ACC112 (cell line): ENCODE results near the gene PRKAG2.
"Not testable (repeated sequence)": the region's sequence is repeated elsewhere in the genome, so short reads cannot be mapped to it uniquely, and the experiment has no call there.

Source experiments
- H2AFZ ChIP-seq: fragments of 200-600 bp; sonication (generic); one replicate; pipeline ENCODE4 v1.6.0; 2017; ENCODE audit warnings: antibody characterized with exemption, low read length; ENCODE audit not compliant: unreplicated experiment
- H3K27ac ChIP-seq: fragments of 200-600 bp; sonication (generic); 2 replicates; pipeline ENCODE4 v1.5.1; 2014; ENCODE audit warnings: low read depth, mild to moderate bottlenecking, antibody characterized with exemption, low read length, moderate library complexity
- H3K27me3 ChIP-seq: fragments of 200-600 bp; sonication (generic); 2 replicates; pipeline ENCODE4 v1.6.1; 2014; ENCODE audit warnings: mild to moderate bottlenecking, antibody characterized with exemption, low read length, moderate library complexity, mixed read lengths; ENCODE audit not compliant: insufficient read depth
- H3K36me3 ChIP-seq: fragments of 200-600 bp; sonication (generic); 2 replicates; pipeline ENCODE4 v1.6.1; 2016; ENCODE audit warnings: mild to moderate bottlenecking, antibody characterized with exemption, low read length, moderate library complexity, mixed read lengths; ENCODE audit not compliant: insufficient read depth
- H3K4me1 ChIP-seq: fragments of 200-600 bp; sonication (generic); one replicate; pipeline ENCODE4 v1.6.1; 2016; ENCODE audit warnings: low read length, mixed read lengths; ENCODE audit not compliant: insufficient read depth, unreplicated experiment, control insufficient read depth
- H3K4me3 ChIP-seq: fragments of 200-600 bp; sonication (generic); 2 replicates; pipeline ENCODE4 v1.5.1; 2014; ENCODE audit warnings: mild to moderate bottlenecking, low read depth, low read length
- H3K79me2 ChIP-seq: fragments of 200-600 bp; sonication (generic); one replicate; pipeline ENCODE4 v1.6.0; 2016; ENCODE audit warnings: low read length; ENCODE audit not compliant: control insufficient read depth, unreplicated experiment, insufficient read depth

The PRKAG2 gene

DNA sequence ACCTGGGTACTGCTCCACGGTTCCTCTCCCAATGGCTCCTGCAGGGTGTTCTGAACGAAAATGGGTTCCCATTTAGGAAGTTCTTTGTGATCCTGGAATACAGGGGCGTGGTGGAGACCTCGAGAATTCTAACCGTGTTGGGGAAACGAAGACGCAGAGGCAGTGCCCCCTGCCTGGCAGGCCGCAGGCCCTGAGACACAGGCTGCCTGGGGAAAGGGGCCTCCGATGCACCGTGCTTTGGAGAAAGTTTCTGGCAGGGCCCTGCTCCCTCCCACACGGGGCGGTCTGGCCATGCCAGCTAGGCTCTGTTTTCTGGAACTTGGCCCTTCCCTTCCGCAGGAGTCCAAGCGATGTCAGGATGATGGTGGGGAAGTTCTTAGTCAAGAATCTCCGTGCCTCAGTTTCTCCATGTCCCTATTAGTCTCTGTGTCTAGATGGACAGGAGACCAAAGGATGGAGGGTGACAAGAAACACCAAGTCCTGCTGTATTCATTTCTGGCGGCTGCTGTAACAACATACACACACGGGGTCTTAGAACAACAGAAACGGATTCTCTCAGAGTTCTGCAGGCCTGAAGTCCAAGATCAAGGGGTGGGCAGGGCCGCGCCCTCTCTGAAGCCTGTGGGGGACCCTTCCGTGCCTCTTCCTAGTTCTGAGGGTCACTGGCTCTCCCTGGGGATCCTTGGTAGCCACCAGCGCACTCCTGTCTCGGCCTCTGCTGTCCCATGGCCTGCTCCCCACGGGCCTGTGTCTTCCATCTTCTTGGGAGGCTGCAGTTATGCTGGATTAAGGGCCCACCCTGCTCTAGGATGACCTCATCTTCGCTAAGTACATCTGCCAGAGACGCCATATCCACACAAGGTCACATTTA lies 27.7 kb downstream of the PRKAG2 start:
- Histone ChIP-seq H3K4me1 (peaks cover 7% of the 10 kb centered on the region), H3K27me3 (0 out of 2 replicates have a peak, but pooled peaks cover 3% of the 10 kb centered on the region), H3K27ac (no peak overlapping the region), H3K4me3 (no peak overlapping the region), H3K36me3 (no peaks in the 10 kb centered on the region), H2AFZ (no peak overlapping the region), H3K79me2 (no peaks in the 10 kb centered on the region)

DNA sequence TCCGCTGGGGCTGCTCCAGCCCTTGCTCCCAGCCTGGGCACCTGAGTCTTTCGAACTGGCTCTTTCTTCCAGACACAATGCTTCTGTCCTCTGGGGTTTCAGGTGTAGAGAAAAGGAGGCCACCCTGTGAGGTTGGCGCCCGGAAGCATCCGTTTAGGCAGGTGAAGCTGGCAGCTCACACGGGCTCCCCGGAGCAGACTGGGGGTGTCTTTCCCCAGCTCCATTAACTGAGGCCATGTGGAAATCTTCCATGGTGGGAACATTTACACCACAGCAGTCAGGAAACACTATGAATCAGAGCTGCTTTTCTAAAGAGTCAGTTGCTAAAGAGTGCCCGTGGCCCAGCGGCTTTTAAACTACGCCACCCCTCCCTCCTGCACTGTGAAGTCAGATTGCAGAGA lies 29.2 kb downstream of the PRKAG2 start:
- no peak overlapping the region for H3K4me3 ChIP-seq

DNA sequence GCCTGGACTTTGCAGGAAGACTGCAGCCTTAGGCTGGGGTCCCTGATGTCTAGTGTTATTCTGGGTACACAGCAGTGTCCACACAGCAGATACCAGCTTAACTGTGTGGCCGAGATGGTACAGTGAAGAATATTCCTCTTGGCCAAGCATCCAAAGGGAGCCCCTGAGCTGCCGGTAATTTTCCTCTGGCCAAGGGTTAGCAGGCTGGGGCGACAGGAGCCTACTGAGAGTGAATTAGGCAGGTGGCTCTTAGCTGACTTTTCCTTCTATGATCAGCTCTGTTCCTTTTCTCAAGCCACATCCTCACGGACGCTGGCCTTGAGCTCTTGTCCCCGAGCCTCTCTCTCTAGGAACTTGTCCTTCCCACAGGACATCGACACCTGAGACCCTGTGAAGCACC lies 29.8 kb downstream of the PRKAG2 start:
- Histone ChIP-seq H3K4me1 (peaks cover 14% of the 10 kb centered on the region), H3K27me3 (no peaks in the 10 kb centered on the region), H3K36me3 (no peaks in the 10 kb centered on the region), H2AFZ (no peak overlapping the region), H3K27ac (no peak overlapping the region), H3K4me3 (no peak overlapping the region), H3K79me2 (no peaks in the 10 kb centered on the region)

More for the DNA sequence above, 29.2 kb downstream of the PRKAG2 start:
- Histone ChIP-seq H3K27ac (no peak overlapping the region), H3K79me2 (no peaks in the 10 kb centered on the region), H3K36me3 (no peaks in the 10 kb centered on the region), H2AFZ (no peak overlapping the region), H3K27me3 (no peaks in the 10 kb centered on the region), H3K4me1 (peaks cover 14% of the 10 kb centered on the region)

DNA sequence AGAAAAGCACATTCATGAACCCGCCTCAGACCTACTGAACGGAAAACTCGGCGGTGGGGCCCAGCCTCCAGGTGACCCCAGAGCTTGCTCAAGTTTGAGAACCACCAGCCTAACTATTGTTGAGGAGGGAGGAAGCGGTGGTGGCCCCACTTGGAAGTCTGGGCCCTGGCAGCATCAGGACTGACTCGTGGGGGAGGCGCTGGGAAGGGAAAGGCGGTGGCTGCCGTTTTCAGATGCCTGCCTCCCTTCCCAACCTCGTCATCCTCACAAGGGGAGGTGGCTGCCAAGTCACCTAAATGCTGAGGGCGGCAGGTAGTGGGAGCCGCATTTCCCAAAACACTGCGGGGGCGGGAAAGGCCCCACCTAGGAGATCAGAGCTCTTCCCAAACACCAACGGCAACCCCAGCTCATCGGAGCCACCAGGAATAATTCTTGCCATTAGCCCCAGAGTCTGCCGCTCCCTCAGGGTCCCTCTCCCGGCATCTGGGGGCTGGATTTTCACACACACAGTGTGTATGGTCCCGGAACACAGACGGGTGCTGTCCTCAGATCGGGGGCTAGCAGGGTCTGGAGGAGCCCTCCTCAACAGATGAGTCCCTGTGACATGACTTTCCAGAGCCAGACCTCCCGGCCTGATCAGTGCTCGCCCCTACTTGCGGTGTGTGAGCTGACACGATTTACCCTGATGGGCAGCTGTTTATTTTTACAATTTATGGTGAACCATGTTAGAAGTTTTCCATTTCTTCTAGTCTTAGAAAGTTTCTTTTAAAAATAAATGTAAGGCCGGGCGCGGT lies 31.3 kb downstream of the PRKAG2 start:
- H3K79me2 ChIP-seq, result no peaks in the 10 kb centered on the region
- no peak overlapping the region for H3K4me3 ChIP-seq
- H3K27me3 ChIP-seq, result no peaks in the 10 kb centered on the region
- peaks cover 14% of the 10 kb centered on the region for H3K4me1 ChIP-seq
- H3K36me3 ChIP-seq, result no peaks in the 10 kb centered on the region
- no peak overlapping the region for H3K27ac ChIP-seq
- H2AFZ ChIP-seq, result no peak overlapping the region

DNA sequence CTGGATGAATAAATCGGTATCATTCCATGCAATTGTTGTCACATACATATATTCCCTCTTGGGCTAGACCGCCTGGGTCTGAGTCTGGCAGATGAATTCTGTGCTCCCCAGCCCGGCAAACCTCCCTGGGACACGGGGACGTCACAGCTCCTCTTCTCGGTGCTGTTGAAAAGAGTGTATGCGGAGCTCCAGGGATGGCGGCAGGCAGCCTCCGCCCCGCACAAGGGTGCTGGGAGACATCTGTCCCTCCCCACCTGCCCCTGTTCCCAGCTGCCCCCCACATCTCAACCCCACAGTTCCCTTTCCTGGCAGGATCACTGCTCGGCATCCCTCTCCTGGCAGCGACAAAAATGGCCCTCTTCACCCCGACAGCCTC lies 32.1 kb downstream of the PRKAG2 start:
- peaks cover 14% of the 10 kb centered on the region for H3K4me1 ChIP-seq
- H2AFZ ChIP-seq, result no peak overlapping the region
- no peaks in the 10 kb centered on the region for H3K27me3 ChIP-seq

DNA sequence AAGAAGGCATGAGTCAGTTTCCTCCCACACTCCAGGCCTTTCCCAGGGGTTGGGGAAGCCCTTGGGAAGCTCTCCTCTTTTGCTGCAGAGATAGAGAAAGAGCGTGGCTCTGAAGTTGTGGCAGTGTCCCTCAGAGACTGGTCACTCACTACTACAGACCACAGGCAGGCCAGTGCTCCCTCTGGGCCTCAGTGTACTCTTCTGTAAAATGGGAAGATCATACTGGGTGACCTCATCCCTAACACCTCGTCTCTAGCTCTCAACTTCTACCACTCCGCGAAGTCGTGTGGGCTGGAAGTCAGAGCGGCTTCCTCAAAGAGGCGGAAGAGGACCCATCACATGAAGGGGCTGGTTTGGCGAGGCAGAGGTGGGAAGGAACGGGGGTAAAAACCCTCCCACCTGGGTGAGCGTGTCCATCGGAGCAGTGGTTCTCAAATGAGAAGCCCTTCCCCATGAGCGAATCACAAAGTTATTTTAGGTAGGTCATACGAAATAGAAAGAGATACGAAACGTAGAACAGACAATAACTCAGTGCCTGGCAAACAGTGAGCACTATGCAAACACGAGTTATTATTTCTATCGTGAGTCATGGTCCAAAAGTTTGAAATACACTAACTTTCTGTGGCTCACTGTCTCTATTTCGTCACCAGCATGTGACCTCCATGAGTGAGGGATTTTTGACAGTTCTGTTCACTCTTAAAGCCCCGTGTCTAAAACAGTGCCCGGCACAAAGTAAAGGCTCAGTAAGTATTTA lies 32.7 kb downstream of the PRKAG2 start:
- no peak overlapping the region; the same call in 1 of the 2 replicates for H3K4me3 ChIP-seq
- H3K27ac ChIP-seq, result peak overlapping the region; percentile 70
- H2AFZ ChIP-seq, result no peak overlapping the region

More for the DNA sequence above, 32.1 kb downstream of the PRKAG2 start:
- Histone ChIP-seq H3K36me3 (no peaks in the 10 kb centered on the region), H3K27ac (peak overlapping the region; percentile 43; the same call in 1 of the 2 replicates), H3K79me2 (no peaks in the 10 kb centered on the region), H3K4me3 (no peak overlapping the region)

DNA sequence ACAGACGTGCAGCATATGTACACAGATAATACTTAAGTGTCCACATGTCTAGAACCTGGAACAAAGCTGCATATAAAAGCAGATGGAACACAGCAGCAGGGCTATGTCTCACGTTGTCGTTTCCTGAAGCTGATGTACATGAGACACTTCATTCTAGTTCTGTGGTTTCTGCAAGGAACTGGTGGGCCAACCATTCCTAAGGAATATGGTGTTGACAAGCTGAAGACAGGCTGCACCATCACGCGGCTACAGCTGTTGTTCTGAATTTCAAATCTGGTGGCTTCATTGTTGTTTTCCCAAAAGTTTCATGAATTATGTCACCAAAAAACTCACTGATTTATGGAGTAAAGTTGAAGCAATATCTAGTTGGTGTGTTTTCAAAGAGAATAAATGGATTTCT lies 33.7 kb downstream of the PRKAG2 start:
- no peaks in the 10 kb centered on the region for H3K27me3 ChIP-seq

More for the DNA sequence above, 32.7 kb downstream of the PRKAG2 start:
- Histone ChIP-seq H3K27me3 (no peaks in the 10 kb centered on the region), H3K36me3 (no peaks in the 10 kb centered on the region), H3K4me1 (peaks cover 14% of the 10 kb centered on the region), H3K79me2 (no peaks in the 10 kb centered on the region)

DNA sequence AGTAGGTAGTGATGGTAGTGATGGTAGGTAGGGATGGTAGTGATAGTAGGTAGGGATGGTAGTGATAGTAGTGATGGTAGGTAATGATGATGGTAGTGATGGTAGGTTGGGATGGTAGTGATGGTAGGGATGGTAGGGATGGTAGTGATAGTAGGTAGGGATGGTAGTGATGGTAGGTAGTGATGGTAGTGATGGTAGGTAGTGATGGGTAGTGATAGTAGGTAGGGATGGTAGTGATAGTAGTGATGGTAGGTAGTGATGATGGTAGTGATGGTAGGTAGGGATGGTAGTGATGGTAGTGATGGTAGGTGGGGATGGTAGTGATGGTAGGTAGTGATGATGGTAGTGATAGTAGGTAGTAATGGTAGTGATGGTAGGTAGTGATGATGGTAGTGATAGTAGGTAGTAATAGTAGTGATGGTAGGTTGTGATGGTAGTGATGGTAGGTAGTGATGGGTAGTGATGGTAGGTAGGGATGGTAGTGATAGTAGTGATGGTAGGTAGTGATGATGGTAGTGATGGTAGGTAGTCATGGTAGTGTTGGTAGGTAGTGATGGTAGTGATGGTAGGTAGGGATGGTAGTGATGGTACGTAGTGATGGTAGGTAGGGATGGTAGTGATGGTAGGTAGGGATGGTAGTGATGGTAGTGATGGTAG lies 35.4 kb downstream of the PRKAG2 start:
- H3K27me3 ChIP-seq, H3K4me3 ChIP-seq, H3K27ac ChIP-seq, H2AFZ ChIP-seq, H3K79me2 ChIP-seq, H3K36me3 ChIP-seq: not testable (repeated sequence)
- peaks cover 14% of the 10 kb centered on the region for H3K4me1 ChIP-seq

More for the DNA sequence above, 33.7 kb downstream of the PRKAG2 start:
- H3K4me1 ChIP-seq, result peaks cover 14% of the 10 kb centered on the region
- no peak overlapping the region for H2AFZ ChIP-seq
- H3K4me3 ChIP-seq, result no peak overlapping the region
- no peaks in the 10 kb centered on the region for H3K79me2 ChIP-seq
- no peak overlapping the region for H3K27ac ChIP-seq
- H3K36me3 ChIP-seq, result no peaks in the 10 kb centered on the region

DNA sequence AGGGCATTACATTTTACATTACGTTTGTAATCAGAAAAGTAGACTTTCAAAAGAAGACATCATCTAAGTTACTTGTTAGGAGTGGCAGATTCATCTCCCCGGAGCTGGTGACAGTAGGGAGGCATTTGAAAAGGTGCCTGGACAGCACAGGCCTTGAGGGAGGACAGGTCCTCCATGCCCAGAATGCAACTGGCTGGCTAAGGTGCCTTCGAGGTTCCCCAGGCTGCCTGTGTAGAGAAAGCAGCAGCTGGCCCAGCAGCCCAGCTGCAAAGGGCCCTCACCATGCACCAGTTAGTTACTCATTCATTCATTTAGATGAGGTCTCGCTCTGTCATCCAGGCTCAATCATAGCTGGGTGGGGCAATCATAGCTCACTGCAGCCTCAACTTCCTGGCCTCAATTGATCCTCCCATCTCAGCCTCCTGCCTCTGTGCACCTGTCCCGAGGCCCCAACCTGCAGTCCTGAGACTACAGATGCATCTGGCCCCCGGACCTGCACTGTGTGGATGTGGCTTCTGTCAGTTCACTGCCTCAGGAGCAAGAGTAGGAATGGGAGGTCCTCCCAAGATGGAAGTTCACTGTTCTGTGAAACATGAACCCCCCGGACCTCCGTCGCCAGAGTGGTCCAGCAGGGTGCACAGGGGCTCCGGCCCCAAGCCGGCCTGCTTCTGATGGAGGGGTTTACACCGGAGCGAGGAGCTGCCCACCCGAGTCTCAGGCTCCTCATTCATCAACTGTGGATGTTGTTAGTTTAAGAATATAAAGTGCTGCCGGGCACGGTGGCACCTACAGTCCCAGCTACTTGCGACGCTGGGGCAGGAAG lies 36.6 kb downstream of the PRKAG2 start:
- H3K27ac ChIP-seq, result no peak overlapping the region
- no peaks in the 10 kb centered on the region for H3K79me2 ChIP-seq
- H3K4me3 ChIP-seq, result no peak overlapping the region
- no peaks in the 10 kb centered on the region for H3K36me3 ChIP-seq
- peaks cover 14% of the 10 kb centered on the region for H3K4me1 ChIP-seq
- H3K27me3 ChIP-seq, result no peaks in the 10 kb centered on the region
- no peak overlapping the region for H2AFZ ChIP-seq
